ENCODE measurements around the gene CA4. TPM values are rescaled to one million over a fixed set of nuclear protein-coding genes. Genes with fewer than 3 reads are reported as not detected.

The CA4 gene
- total and polyA plus RNA-seq, 9 of the 15 experiments (the other 6 are each of a cell fraction or from before 2014, with no cell fraction given), result 0.13 TPM; not detected in 7

GRCh38 chr17:60108712-60109111 is 41.1 kb upstream of the CA4 start:
- H3K4me1 ChIP-seq (replicated peaks in 1 of 2; ENCODE audit: control insufficient read depth in 2 of 2, insufficient read depth in 2 of 2, low read length in 2 of 2), result no peaks in the 10 kb centered on the region; a peak in 1 of 5 replicates
- FAIRE-seq, result no peak
- no peaks in the 10 kb centered on the region for H3K9me3 ChIP-seq (replicated peaks; ENCODE audit: control insufficient read depth, insufficient read depth, low read depth, low read length)
- 7% methylated on average over 4 of the region's 4 CpGs for WGBS (ENCODE audit: insufficient coverage, low coverage, missing lambda C conversion rate)
- POLR2A ChIA-PET, result no interaction called here
- H3K9ac ChIP-seq (ENCODE audit: insufficient read depth in 1 of 2, low read depth in 2 of 2, low read length in 2 of 2), result no peak overlapping the region
- H3K27me3 ChIP-seq (ENCODE audit: control insufficient read depth in 2 of 2, insufficient read depth in 2 of 2, low read length in 2 of 2), result peaks cover 8 to 9% of the 10 kb centered on the region in 2 experiments; a peak in 2 of 5 replicates
- no TSS peak for BruUV-seq (replicated peaks)
- in situ Hi-C loops (cut with MboI), result loop anchor here (10.0 kb wide), 1 partner anchor 536 kb away; no protein-coding TSS in a partner anchor
- ATAC-seq, result no peak
- TF ChIP-seq, protein P1, sequence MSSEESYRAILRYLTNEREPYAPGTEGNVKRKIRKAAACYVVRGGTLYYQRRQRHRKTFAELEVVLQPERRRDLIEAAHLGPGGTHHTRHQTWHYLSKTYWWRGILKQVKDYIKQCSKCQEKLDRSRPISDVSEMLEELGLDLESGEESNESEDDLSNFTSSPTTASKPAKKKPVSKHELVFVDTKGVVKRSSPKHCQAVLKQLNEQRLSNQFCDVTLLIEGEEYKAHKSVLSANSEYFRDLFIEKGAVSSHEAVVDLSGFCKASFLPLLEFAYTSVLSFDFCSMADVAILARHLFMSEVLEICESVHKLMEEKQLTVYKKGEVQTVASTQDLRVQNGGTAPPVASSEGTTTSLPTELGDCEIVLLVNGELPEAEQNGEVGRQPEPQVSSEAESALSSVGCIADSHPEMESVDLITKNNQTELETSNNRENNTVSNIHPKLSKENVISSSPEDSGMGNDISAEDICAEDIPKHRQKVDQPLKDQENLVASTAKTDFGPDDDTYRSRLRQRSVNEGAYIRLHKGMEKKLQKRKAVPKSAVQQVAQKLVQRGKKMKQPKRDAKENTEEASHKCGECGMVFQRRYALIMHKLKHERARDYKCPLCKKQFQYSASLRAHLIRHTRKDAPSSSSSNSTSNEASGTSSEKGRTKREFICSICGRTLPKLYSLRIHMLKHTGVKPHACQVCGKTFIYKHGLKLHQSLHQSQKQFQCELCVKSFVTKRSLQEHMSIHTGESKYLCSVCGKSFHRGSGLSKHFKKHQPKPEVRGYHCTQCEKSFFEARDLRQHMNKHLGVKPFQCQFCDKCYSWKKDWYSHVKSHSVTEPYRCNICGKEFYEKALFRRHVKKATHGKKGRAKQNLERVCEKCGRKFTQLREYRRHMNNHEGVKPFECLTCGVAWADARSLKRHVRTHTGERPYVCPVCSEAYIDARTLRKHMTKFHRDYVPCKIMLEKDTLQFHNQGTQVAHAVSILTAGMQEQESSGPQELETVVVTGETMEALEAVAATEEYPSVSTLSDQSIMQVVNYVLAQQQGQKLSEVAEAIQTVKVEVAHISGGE (CRISPR knock-in tag; IDR thresholded peaks at IDR 0.05), result peak in 1 of 3 experiments; percentile 11; a peak in 1 of 6 replicates
- TF ChIP-seq ZNF830 (CRISPR knock-in tag; IDR thresholded peaks at IDR 0.05), result no peak
- CTCF ChIA-PET (ENCODE audit: low intra/inter-chr PET ratio), result interaction anchor here (0.7 kb wide), 1 partner anchor 379 kb away, joined by 3 read pairs; no protein-coding TSS in a partner anchor
- no peaks in the 10 kb centered on the region for H3K36me3 ChIP-seq (ENCODE audit: control insufficient read depth, insufficient read depth, low read length)
- H3K27ac ChIP-seq (ENCODE audit: extremely low read depth, low read depth, low read length), result no peak overlapping the region
- no peaks in the 10 kb centered on the region for H3K9me1 ChIP-seq (ENCODE audit: control insufficient read depth, insufficient read depth, low read length)
- H2AFZ ChIP-seq (ENCODE audit: low read depth, low read length), result no peak overlapping the region
- no peak overlapping the region for H3K4me2 ChIP-seq (ENCODE audit: insufficient read depth, low read length)
- no peaks in the 10 kb centered on the region for H3K79me2 ChIP-seq (ENCODE audit: control insufficient read depth, insufficient read depth, low read length)
- H3K4me3 ChIP-seq, result no peak overlapping the region
- H4K20me1 ChIP-seq (replicated peaks; ENCODE audit: control insufficient read depth, insufficient read depth, low read length), result no peaks in the 10 kb centered on the region
- DNase-seq (ENCODE audit: extremely low read depth in 1 of 4, low spot score in 3 of 4), result peak in 1 of 4 experiments; percentile 0
- intact Hi-C loops (cut with micrococcal nuclease), result no loop called here
